ENCODE measurements around the gene MATN1.

The MATN1 gene

DNA sequence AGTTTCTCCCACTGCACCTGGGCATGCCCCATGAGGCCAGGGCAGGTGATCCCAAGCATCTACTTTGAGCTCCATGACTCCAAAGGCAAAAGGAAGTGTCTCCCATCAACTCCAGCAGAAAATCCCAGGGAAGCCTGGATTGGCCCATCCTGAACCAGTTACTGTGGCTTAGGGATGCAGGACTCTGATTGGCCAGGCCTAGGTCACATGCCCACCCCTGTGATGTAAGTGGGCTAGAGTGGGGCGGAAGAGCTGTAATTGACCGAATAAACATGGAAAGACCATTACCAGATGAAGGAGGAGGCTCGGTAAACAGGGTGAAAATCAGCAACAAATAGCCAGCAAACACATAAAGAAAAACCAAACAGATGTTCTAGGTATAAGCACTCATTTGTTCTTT lies 45.2 kb downstream of the MATN1 start:
- no peak for DNase-seq

- no peak for DNase-seq
Measured at GRCh38 chr1:30677471-30677870, 45.9 kb downstream of the MATN1 start.

GRCh38 chr1:30675761-30676160 lies 47.6 kb downstream of the MATN1 start:
- no peak for DNase-seq

DNA sequence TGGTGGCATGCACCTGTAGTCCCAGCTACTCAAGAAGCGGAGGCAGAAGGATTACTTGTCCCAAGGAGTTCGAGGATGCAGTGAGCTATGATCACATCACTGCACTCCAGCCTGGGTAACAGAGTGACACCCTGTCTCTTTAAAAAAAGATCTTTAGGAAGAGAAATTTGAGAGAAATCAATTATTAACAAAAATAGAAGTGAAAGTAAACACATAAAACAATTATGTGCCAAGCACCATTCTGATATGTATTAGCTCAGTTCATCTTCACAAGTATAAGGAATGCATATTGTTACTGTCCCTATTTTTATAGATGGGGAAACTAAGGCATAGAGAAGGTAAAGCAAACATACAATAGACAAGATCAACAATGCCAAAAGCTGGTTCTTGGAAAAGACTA lies 48.1 kb downstream of the MATN1 start:
- no peak for DNase-seq

DNA sequence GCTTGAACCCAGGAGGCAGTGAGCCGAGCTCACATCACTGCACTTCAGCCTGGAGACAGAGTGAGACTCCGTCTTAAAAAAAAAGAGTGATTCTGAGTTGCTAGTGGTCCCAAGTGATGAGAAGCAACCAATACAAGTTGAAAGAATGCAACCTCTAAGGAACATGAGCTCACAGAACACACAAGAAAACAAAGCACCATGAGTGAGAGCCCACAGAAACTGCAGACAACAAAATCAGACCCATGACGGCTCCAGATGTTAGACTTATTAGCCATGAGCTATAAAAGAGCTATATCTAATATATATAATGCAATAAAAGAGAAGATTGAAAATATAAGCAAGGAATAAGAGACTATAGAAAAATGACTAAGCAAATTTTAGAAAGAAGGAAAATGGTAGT lies 50.0 kb downstream of the MATN1 start:
- no peak for DNase-seq

DNA sequence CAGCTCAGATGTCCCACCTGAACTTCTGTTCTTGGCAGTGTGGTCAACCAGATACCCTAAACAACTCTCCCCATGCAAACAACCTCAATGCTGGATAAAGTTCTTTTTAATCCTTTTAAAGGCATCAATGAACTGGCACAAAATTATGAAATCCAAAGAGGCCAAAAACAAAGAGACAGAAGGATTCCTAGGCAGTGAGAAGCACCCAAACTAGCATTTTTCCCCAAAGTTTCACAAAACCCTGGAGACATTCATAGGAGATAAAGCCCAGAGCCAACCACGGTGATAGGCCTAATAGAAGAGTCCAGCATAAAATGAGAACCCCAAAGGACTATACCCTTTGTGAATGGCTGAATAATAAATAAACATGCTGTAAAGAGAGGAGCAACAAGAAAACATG lies 50.7 kb downstream of the MATN1 start:
- DNase-seq: no peak

DNA sequence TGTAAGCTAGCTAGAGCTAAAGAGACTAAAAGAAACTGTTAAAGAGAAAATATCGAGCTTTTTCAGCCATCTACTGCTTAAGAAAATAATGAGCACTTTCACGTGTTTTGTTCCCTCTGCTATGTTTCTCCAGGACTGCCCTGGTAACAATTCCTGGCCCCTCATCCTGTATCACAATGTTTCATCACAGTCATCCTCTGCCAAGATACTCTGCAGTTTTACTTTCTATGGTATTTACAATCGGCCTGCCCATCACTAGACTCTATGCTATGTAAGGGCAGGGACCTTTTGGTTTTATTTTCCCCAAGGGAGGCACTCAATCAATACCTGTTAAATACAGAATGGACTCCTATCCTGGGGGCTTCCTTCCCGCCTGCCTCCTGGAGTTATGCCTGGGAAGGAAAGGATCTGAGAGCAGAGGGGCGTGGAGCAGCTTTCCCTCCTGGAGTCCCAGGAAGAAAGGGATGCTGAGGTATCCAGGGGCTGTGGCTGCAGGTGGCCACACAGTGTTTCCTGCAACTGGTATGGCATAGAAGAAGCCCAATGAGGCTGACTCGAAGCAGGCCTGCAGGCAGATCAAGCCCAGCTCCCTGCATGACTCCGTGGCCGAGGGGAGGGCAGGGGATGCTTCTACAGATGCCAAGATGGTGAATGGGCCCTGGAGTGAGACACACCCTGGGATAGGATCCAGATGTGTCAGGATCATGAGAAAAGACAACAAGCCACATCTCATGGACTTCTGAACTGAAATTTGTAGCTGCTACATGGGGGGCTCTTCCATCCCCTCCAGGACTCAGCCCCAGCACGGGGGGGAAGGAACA lies 52.9 kb downstream of the MATN1 start:
- DNase-seq: no peak

GRCh38 chr1:30668546-30669327 lies 54.6 kb downstream of the MATN1 start:
- no peak for DNase-seq

DNA sequence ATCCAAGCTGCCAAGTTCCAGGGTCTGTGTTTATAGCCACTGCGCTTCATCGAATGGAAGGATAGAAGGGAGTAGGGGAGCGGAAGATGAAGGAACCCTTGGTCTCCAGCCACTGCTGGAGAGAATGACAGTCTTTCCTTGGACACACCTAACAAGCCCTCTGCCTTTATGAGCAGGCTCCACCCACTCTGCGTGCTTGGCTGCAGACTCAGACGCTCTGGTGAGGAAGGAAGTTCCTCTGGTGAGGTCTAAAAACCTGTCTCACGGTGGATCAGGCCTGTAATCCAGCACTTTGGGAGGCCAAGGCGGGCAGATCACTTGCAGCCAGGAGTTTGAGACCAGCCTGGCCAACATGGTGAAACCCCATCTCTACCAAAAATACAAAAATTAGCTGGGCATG lies 55.4 kb downstream of the MATN1 start:
- DNase-seq: no peak

DNA sequence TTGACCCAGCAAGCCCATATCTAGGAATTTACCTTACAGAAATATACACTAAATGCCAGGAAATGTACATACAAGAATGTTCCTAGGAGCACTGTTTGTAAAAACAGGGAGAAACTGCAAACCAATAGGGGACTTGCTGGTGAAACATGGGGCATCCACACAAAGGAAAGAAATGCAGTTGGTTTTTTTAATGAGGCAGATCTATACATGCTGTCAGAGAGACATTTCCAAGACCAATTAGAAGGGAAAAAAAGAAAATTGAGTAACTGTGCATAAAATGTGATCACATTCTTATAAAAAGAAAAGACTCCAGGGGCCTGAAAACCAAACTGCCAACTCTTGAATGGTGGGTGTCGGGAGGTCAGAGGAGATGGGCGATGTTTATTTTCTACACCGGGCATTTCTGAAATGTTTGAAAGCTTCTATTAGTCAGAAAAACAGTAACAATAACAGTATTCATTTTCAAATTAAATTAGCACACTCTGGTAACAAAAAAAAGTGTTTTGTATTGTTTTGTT lies 56.6 kb downstream of the MATN1 start:
- no peak for DNase-seq

GRCh38 chr1:30665216-30666010 lies 58.0 kb downstream of the MATN1 start:
- no peak for DNase-seq

DNA sequence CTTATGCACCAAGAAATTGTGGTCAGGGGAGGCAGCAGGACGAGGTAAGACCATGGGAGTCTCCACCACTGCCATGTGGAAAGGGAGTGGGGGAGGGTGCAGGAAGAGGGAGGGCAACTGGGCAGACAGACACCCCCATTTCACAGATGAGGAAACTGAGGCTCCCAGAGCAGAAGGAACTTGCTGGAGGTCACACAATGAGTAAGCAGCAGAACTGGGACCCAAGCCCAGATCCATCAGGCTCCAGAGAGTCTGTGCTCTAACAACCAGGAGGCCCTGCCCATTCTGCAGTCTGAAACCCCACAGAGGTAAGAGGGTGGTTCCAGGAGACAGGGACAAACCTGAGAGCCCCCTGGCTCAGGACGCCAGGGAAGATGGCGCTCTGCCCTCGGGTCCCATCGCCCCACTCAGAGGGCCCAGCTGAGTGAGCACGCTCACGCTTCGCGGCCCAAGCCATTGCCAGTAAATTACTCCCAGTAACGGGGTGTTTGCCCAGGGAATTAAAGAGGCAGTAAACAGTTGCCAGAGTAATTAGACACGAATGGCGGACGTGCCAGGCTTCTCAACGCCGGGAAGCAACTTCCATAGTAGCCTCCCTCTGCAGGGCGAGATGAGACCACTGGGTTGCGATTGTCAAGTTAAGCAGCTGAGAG lies 59.2 kb downstream of the MATN1 start:
- DNase-seq: no peak

- DNase-seq: no peak
Measured at GRCh38 chr1:30663596-30664091, 59.7 kb downstream of the MATN1 start.

GRCh38 chr1:30662291-30662840 lies 61.0 kb downstream of the MATN1 start:
- no peak for DNase-seq

- DNase-seq: no peak
Measured at GRCh38 chr1:30661311-30661710, 62.1 kb downstream of the MATN1 start.
